ENCODE measurements around the gene RSPO4.

The RSPO4 gene

GRCh38 chr20:944774-945410, 57.2 kb downstream of the RSPO4 start:
- Histone ChIP-seq H3K27me3 (ENCODE audit: control insufficient read depth, insufficient read depth, low read length) (no peaks in the 10 kb centered on the region), H3K36me3 (ENCODE audit: control insufficient read depth, insufficient read depth, low read length) (no peaks in the 10 kb centered on the region), H3K9me3 (ENCODE audit: control insufficient read depth, insufficient read depth, low read length) (no peaks in the 10 kb centered on the region), H3K27ac (ENCODE audit: low read length) (no peak overlapping the region), H3K4me1 (ENCODE audit: control insufficient read depth, insufficient read depth, low read length) (peaks cover 3% of the 10 kb centered on the region), H3K4me3 (ENCODE audit: low read length) (no peak overlapping the region; the same call in 1 of the 2 replicates)
- no CpG with 5 or more reads among the region's 13 CpGs for WGBS (ENCODE audit: insufficient coverage, insufficient read length)
- no peak for DNase-seq (ENCODE audit: low read depth, low spot score)

- Histone ChIP-seq H3K4me1 (ENCODE audit: control insufficient read depth, insufficient read depth, low read length) (peaks cover 3% of the 10 kb centered on the region), H3K9me3 (ENCODE audit: control insufficient read depth, insufficient read depth, low read length) (no peaks in the 10 kb centered on the region), H3K36me3 (ENCODE audit: control insufficient read depth, insufficient read depth, low read length) (no peaks in the 10 kb centered on the region), H3K4me3 (ENCODE audit: low read length) (no peak overlapping the region), H3K27me3 (ENCODE audit: control insufficient read depth, insufficient read depth, low read length) (no peaks in the 10 kb centered on the region), H3K27ac (ENCODE audit: low read length) (no peak overlapping the region)
- DNase-seq (ENCODE audit: low read depth, low spot score): no peak
- WGBS (ENCODE audit: insufficient coverage, insufficient read length): no CpG with 5 or more reads among the region's 9 CpGs
Observed at GRCh38 chr20:944148-944547, 58.0 kb downstream of the RSPO4 start.

- Histone ChIP-seq H3K9me3 (ENCODE audit: control insufficient read depth, insufficient read depth, low read length) (no peaks in the 10 kb centered on the region), H3K4me3 (ENCODE audit: low read length) (no peak overlapping the region), H3K27ac (ENCODE audit: low read length) (no peak overlapping the region), H3K4me1 (ENCODE audit: control insufficient read depth, insufficient read depth, low read length) (peaks cover 3% of the 10 kb centered on the region), H3K27me3 (ENCODE audit: control insufficient read depth, insufficient read depth, low read length) (no peaks in the 10 kb centered on the region), H3K36me3 (ENCODE audit: control insufficient read depth, insufficient read depth, low read length) (no peaks in the 10 kb centered on the region)
- no CpG with 5 or more reads among the region's 7 CpGs for WGBS (ENCODE audit: insufficient coverage, insufficient read length)
- DNase-seq (ENCODE audit: low read depth, low spot score): no peak
Observed at GRCh38 chr20:942611-943010, 59.5 kb downstream of the RSPO4 start.

- Histone ChIP-seq H3K9me3 (ENCODE audit: control insufficient read depth, insufficient read depth, low read length) (no peaks in the 10 kb centered on the region), H3K4me1 (ENCODE audit: control insufficient read depth, insufficient read depth, low read length) (peaks cover 3% of the 10 kb centered on the region), H3K27me3 (ENCODE audit: control insufficient read depth, insufficient read depth, low read length) (no peaks in the 10 kb centered on the region), H3K27ac (ENCODE audit: low read length) (no peak overlapping the region), H3K4me3 (ENCODE audit: low read length) (no peak overlapping the region), H3K36me3 (ENCODE audit: control insufficient read depth, insufficient read depth, low read length) (no peaks in the 10 kb centered on the region)
- no peak for DNase-seq (ENCODE audit: low read depth, low spot score)
- no CpG with 5 or more reads among the region's 5 CpGs for WGBS (ENCODE audit: insufficient coverage, insufficient read length)
Observed at GRCh38 chr20:940926-941325, 61.2 kb downstream of the RSPO4 start.

GRCh38 chr20:939606-940005, 62.5 kb downstream of the RSPO4 start:
- H3K27me3 ChIP-seq (ENCODE audit: control insufficient read depth, insufficient read depth, low read length): no peaks in the 10 kb centered on the region
- WGBS (ENCODE audit: insufficient coverage, insufficient read length): no CpG with 5 or more reads among the region's 5 CpGs
- no peaks in the 10 kb centered on the region for H3K4me1 ChIP-seq (ENCODE audit: control insufficient read depth, insufficient read depth, low read length)
- H3K36me3 ChIP-seq (ENCODE audit: control insufficient read depth, insufficient read depth, low read length): no peaks in the 10 kb centered on the region
- no peak overlapping the region for H3K27ac ChIP-seq (ENCODE audit: low read length)
- H3K9me3 ChIP-seq (ENCODE audit: control insufficient read depth, insufficient read depth, low read length): no peaks in the 10 kb centered on the region
- no peak overlapping the region for H3K4me3 ChIP-seq (ENCODE audit: low read length)
- DNase-seq (ENCODE audit: low read depth, low spot score): no peak

- Histone ChIP-seq H3K9me3 (ENCODE audit: control insufficient read depth, insufficient read depth, low read length) (peaks cover 4% of the 10 kb centered on the region), H3K36me3 (ENCODE audit: control insufficient read depth, insufficient read depth, low read length) (no peaks in the 10 kb centered on the region), H3K27me3 (ENCODE audit: control insufficient read depth, insufficient read depth, low read length) (no peaks in the 10 kb centered on the region), H3K27ac (ENCODE audit: low read length) (no peak overlapping the region), H3K4me3 (ENCODE audit: low read length) (no peak overlapping the region), H3K4me1 (ENCODE audit: control insufficient read depth, insufficient read depth, low read length) (no peaks in the 10 kb centered on the region)
- no CpG with 5 or more reads among the region's 9 CpGs for WGBS (ENCODE audit: insufficient coverage, insufficient read length)
- DNase-seq (ENCODE audit: low read depth, low spot score): no peak
Observed at GRCh38 chr20:934186-934840, 67.8 kb downstream of the RSPO4 start.

- Histone ChIP-seq H3K36me3 (ENCODE audit: control insufficient read depth, insufficient read depth, low read length) (no peaks in the 10 kb centered on the region), H3K4me1 (ENCODE audit: control insufficient read depth, insufficient read depth, low read length) (no peaks in the 10 kb centered on the region), H3K27me3 (ENCODE audit: control insufficient read depth, insufficient read depth, low read length) (no peaks in the 10 kb centered on the region), H3K9me3 (ENCODE audit: control insufficient read depth, insufficient read depth, low read length) (peaks cover 4% of the 10 kb centered on the region), H3K27ac (ENCODE audit: low read length) (no peak overlapping the region), H3K4me3 (ENCODE audit: low read length) (no peak overlapping the region)
- no peak for DNase-seq (ENCODE audit: low read depth, low spot score)
- no CpG with 5 or more reads among the region's 2 CpGs for WGBS (ENCODE audit: insufficient coverage, insufficient read length)
Observed at GRCh38 chr20:933029-933428, 69.1 kb downstream of the RSPO4 start.

GRCh38 chr20:931401-931800, 70.7 kb downstream of the RSPO4 start:
- H3K27ac ChIP-seq (ENCODE audit: low read length): no peak overlapping the region
- no peaks in the 10 kb centered on the region for H3K4me1 ChIP-seq (ENCODE audit: control insufficient read depth, insufficient read depth, low read length)
- no peak overlapping the region for H3K4me3 ChIP-seq (ENCODE audit: low read length)
- no peaks in the 10 kb centered on the region for H3K36me3 ChIP-seq (ENCODE audit: control insufficient read depth, insufficient read depth, low read length)
- H3K9me3 ChIP-seq (ENCODE audit: control insufficient read depth, insufficient read depth, low read length): peaks cover 4% of the 10 kb centered on the region
- WGBS (ENCODE audit: insufficient coverage, insufficient read length): no CpG with 5 or more reads among the region's 1 CpG
- no peaks in the 10 kb centered on the region for H3K27me3 ChIP-seq (ENCODE audit: control insufficient read depth, insufficient read depth, low read length)
- DNase-seq (ENCODE audit: low read depth, low spot score): no peak

GRCh38 chr20:926670-927069, 75.4 kb downstream of the RSPO4 start:
- no peaks in the 10 kb centered on the region for H3K9me3 ChIP-seq (ENCODE audit: control insufficient read depth, insufficient read depth, low read length)
- no peaks in the 10 kb centered on the region for H3K36me3 ChIP-seq (ENCODE audit: control insufficient read depth, insufficient read depth, low read length)
- H3K4me3 ChIP-seq (ENCODE audit: low read length): no peak overlapping the region
- no peaks in the 10 kb centered on the region for H3K4me1 ChIP-seq (ENCODE audit: control insufficient read depth, insufficient read depth, low read length)
- DNase-seq (ENCODE audit: low read depth, low spot score): no peak
- H3K27ac ChIP-seq (ENCODE audit: low read length): no peak overlapping the region
- no peaks in the 10 kb centered on the region for H3K27me3 ChIP-seq (ENCODE audit: control insufficient read depth, insufficient read depth, low read length)
- WGBS (ENCODE audit: insufficient coverage, insufficient read length): no CpG with 5 or more reads among the region's 6 CpGs

GRCh38 chr20:925516-925915, 76.6 kb downstream of the RSPO4 start:
- no peaks in the 10 kb centered on the region for H3K4me1 ChIP-seq (ENCODE audit: control insufficient read depth, insufficient read depth, low read length)
- H3K4me3 ChIP-seq (ENCODE audit: low read length): no peak overlapping the region
- no peaks in the 10 kb centered on the region for H3K27me3 ChIP-seq (ENCODE audit: control insufficient read depth, insufficient read depth, low read length)
- no peaks in the 10 kb centered on the region for H3K9me3 ChIP-seq (ENCODE audit: control insufficient read depth, insufficient read depth, low read length)
- H3K27ac ChIP-seq (ENCODE audit: low read length): no peak overlapping the region
- WGBS (ENCODE audit: insufficient coverage, insufficient read length): no CpG with 5 or more reads among the region's 9 CpGs
- DNase-seq (ENCODE audit: low read depth, low spot score): no peak
- no peaks in the 10 kb centered on the region for H3K36me3 ChIP-seq (ENCODE audit: control insufficient read depth, insufficient read depth, low read length)

- Histone ChIP-seq H3K9me3 (ENCODE audit: control insufficient read depth, insufficient read depth, low read length) (no peaks in the 10 kb centered on the region), H3K27ac (ENCODE audit: low read length) (no peak overlapping the region), H3K27me3 (ENCODE audit: control insufficient read depth, insufficient read depth, low read length) (no peaks in the 10 kb centered on the region), H3K4me3 (ENCODE audit: low read length) (no peak overlapping the region), H3K4me1 (ENCODE audit: control insufficient read depth, insufficient read depth, low read length) (no peaks in the 10 kb centered on the region), H3K36me3 (ENCODE audit: control insufficient read depth, insufficient read depth, low read length) (no peaks in the 10 kb centered on the region)
- DNase-seq (ENCODE audit: low read depth, low spot score): no peak
Observed at GRCh38 chr20:924639-925038, 77.5 kb downstream of the RSPO4 start.

All from iPS DF 6.9 (cell line).